Endothelial cell of umbilical vein (primary cell): ENCODE data around the gene TUNAR. TPM values are rescaled to one million over a fixed set of nuclear protein-coding genes. Genes with fewer than 3 reads are reported as not detected.

ENCODE experiments used
- BruUV-seq: library from RNA; stranded (reverse); fragments of 400-500 nt; replicated peaks from 2 replicates; lab custom pipeline; 2021; lab: Mats Ljungman, UMichigan
- CTCF ChIA-PET: fragments of 300-600, 350-600 bp; sonication (Branson Sonifier 250); formaldehyde crosslinking; loops from one replicate; lab custom pipeline; 2021; ENCODE audit warnings: antibody characterized with exemption, inconsistent platforms; lab: Charles Lee
- POLR2A ChIA-PET: fragments of 300-600, 350-600 bp; sonication (Branson Sonifier 250); formaldehyde crosslinking; loops from one replicate; lab custom pipeline; 2021; ENCODE audit warnings: antibody characterized with exemption, inconsistent platforms; lab: Charles Lee
- DNase-seq: peaks from one replicate; pipeline ENCODE4 v3.0.0-alpha.2; 2011; ENCODE audit warnings: low read depth, low spot score
- FAIRE-seq: peaks from 2 replicates; lab custom pipeline; 2011; peaks lifted over from hg19 to GRCh38; lab: Jason Lieb, UNC
- H2AFZ ChIP-seq: 2 replicates; pipeline ENCODE4 v1.6.0; 2012; ENCODE audit warnings: low read depth, low read length, control low read depth, inconsistent platforms
- H3K27ac ChIP-seq: 2 replicates; pipeline ENCODE4 v1.5.1; 2011; ENCODE audit warnings: low read depth, mild to moderate bottlenecking, control low read depth, low read length, moderate library complexity; ENCODE audit not compliant: insufficient read depth
- H3K27me3 ChIP-seq, 2 experiments: 2 replicates each; pipeline versions ENCODE4 v1.6.0 to v1.6.1; 2011; ENCODE audit warnings: low read length in 2 of 2, mixed read lengths in 1 of 2; ENCODE audit not compliant: control insufficient read depth in 2 of 2, insufficient read depth in 2 of 2
- H3K36me3 ChIP-seq, 2 experiments: 2 replicates in 1 of 2; 3 replicates in 1 of 2; pipeline ENCODE4 v1.5.1; 2011; ENCODE audit warnings: low read length in 2 of 2, mild to moderate bottlenecking in 1 of 2, moderate library complexity in 1 of 2; ENCODE audit not compliant: control insufficient read depth in 2 of 2, insufficient read depth in 2 of 2; ENCODE audit errors: extremely low read depth in 1 of 2
- H3K4me1 ChIP-seq: 3 replicates; pipeline ENCODE4 v1.5.1; 2011; ENCODE audit warnings: mild to moderate bottlenecking, low read length; ENCODE audit not compliant: control insufficient read depth, insufficient read depth; ENCODE audit errors: extremely low read depth
- H3K4me2 ChIP-seq: 2 replicates; pipeline ENCODE4 v1.6.1; 2011; ENCODE audit warnings: low read length, control low read depth, mixed read lengths; ENCODE audit not compliant: insufficient read depth
- H3K4me3 ChIP-seq, 3 experiments: fragments of 200-600 bp in 1 of 3; sonication (generic), shearing (Covaris generic) in 1 of 3; replicated peaks in 1 of 3; 2 replicates each; pipeline ENCODE4 v1.5.1; 2011 to 2016; ENCODE audit warnings: control low read depth in 3 of 3, low read length in 3 of 3, mild to moderate bottlenecking in 2 of 3, inconsistent platforms in 1 of 3, low read depth in 1 of 3, moderate library complexity in 1 of 3; ENCODE audit not compliant: insufficient read depth in 1 of 3
- H3K79me2 ChIP-seq: 2 replicates; pipeline ENCODE4 v1.6.0; 2012; ENCODE audit warnings: low read length, inconsistent platforms; ENCODE audit not compliant: control insufficient read depth, insufficient read depth
- H3K9ac ChIP-seq: replicated peaks from 2 replicates; pipeline ENCODE3; 2011; ENCODE audit warnings: low read length, control low read depth; ENCODE audit not compliant: insufficient read depth; ENCODE audit errors: extremely low read depth
- H3K9me1 ChIP-seq: replicated peaks from 3 replicates; pipeline ENCODE4 v1.6.0; 2011; ENCODE audit warnings: mild to moderate bottlenecking, low read length; ENCODE audit not compliant: control insufficient read depth, insufficient read depth; ENCODE audit errors: extremely low read depth
- H3K9me3 ChIP-seq: replicated peaks from 2 replicates; pipeline ENCODE4 v1.5.1; 2012; ENCODE audit warnings: low read length, inconsistent platforms; ENCODE audit not compliant: control insufficient read depth, insufficient read depth
- H4K20me1 ChIP-seq: replicated peaks from 2 replicates; pipeline ENCODE3; 2011; ENCODE audit warnings: mild to moderate bottlenecking, low read length; ENCODE audit not compliant: control insufficient read depth, insufficient read depth; ENCODE audit errors: extremely low read depth
- EZH2 ChIP-seq: IDR thresholded peaks from 2 replicates; pipeline ENCODE4 v1.6.1; 2012; ENCODE audit warnings: borderline replicate concordance, low read depth, mild to moderate bottlenecking, moderate library complexity, low read length, inconsistent platforms; ENCODE audit not compliant: severe bottlenecking
- FOS ChIP-seq: IDR thresholded peaks from 2 replicates; pipeline ENCODE4 v1.6.1; 2011; ENCODE audit warnings: mild to moderate bottlenecking, low read length, moderate library complexity, borderline replicate concordance; ENCODE audit not compliant: insufficient read depth
- GATA2 ChIP-seq: IDR thresholded peaks from 2 replicates; pipeline ENCODE4 v1.7.0; 2011; ENCODE audit warnings: low read depth, mild to moderate bottlenecking, moderate library complexity, mixed read lengths, low read length; ENCODE audit not compliant: insufficient read length, insufficient read depth
- JUN ChIP-seq: IDR thresholded peaks from 2 replicates; pipeline ENCODE4 v1.6.1; 2011; ENCODE audit warnings: borderline replicate concordance, low read depth; ENCODE audit not compliant: insufficient read length, insufficient read depth
- MYC ChIP-seq: IDR thresholded peaks from one replicate; pipeline ENCODE4 v1.6.1; 2011; ENCODE audit warnings: mild to moderate bottlenecking, low read depth, low read length
- POLR2A ChIP-seq: IDR thresholded peaks from 2 replicates; pipeline ENCODE4 v1.6.1; 2012; ENCODE audit warnings: low read depth, mild to moderate bottlenecking, control low read depth, low read length
- POLR2AphosphoS5 ChIP-seq: IDR thresholded peaks from 2 replicates; pipeline ENCODE4 v1.6.1; 2012; ENCODE audit warnings: low read depth, mild to moderate bottlenecking, control low read depth, low read length, moderate library complexity; ENCODE audit not compliant: insufficient read depth
- dilution Hi-C: fragments of 300-500 bp; cut with MboI; formaldehyde crosslinking; loops from one replicate; pipeline ENCODE4 v1.15.0; 2019; ENCODE audit warnings: low sequenced_read_pairs; ENCODE audit not compliant: extremely low pct_ligation_motif_present
- intact Hi-C: fragments of 100-400 bp; cut with micrococcal nuclease; formaldehyde crosslinking; loops from one replicate; pipeline ENCODE4 v1.10.0; 2022
- polyA plus RNA-seq, 4 experiments: library from polyadenylated mRNA; depleted of rRNA in 3 of 4; stranded (reverse) in 3 of 4; unstranded in 1 of 4; fragments of >200 nt; gene quantifications; 2 replicates each; pipeline versions ENCODE4 v1.2.1 to v1.2.3, GENCODE V29; 2011 to 2012; ENCODE audit warnings: missing spikeins in 1 of 4
- total RNA-seq: library from RNA; stranded (reverse); gene quantifications from 2 replicates; pipeline ENCODE4 v1.2.3, GENCODE V29; 2021
- TF ChIP-seq, protein P1 (sequence below): IDR thresholded peaks from 2 replicates; pipeline ENCODE4 v1.6.1; 2011; ENCODE audit not compliant: insufficient read depth, insufficient read length
- TF ChIP-seq, protein P2 (sequence below), 2 donors: IDR thresholded peaks; 1 replicate in 1 of 2; 2 replicates in 1 of 2; pipeline ENCODE4 v1.5.1; 2011; ENCODE audit warnings: low read length in 2 of 2, mild to moderate bottlenecking in 2 of 2, moderate library complexity in 2 of 2, control low read depth in 1 of 2, inconsistent platforms in 1 of 2, low read depth in 1 of 2; ENCODE audit not compliant: insufficient read depth in 1 of 2; ENCODE audit errors: extremely low read depth in 1 of 2

TUNAR gene
- total and polyA plus RNA-seq, 2 donors (not counting 3 experiments of a cell fraction or from before 2014, with no cell fraction given), result not detected

DNA sequence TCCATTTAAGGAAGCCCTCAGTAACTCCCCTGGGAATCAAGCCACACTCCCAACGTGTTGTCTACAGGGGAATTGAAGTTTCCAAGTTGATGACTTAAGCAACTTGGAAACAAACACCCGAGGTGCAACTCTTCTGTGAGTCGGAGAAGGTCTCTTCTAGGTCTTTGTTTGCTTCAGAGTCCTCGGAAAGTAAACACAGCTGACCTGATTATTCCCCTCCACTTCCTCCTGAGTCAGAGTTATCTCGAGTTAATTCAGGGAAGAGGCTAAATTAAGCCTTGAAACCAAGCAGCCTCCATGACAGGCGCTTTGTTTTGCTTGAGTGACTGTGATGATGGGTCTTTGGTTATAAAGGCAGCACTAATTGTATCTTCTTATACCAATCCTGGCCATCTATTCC lies 41.8 kb downstream of the TUNAR start:
- TF ChIP-seq, protein P1, sequence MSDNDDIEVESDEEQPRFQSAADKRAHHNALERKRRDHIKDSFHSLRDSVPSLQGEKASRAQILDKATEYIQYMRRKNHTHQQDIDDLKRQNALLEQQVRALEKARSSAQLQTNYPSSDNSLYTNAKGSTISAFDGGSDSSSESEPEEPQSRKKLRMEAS, result no peak
- TF ChIP-seq FOS, result no peak
- no peak for TF ChIP-seq POLR2AphosphoS5
- H3K9me3 ChIP-seq, result no peaks in the 10 kb centered on the region
- H3K9me1 ChIP-seq, result no peaks in the 10 kb centered on the region
- no TSS peak for BruUV-seq
- dilution Hi-C loops (no loop called here), intact Hi-C loops (no loop called here)
- no peaks in the 10 kb centered on the region for H3K79me2 ChIP-seq
- no peaks in the 10 kb centered on the region for H3K27me3 ChIP-seq
- DNase-seq (no peak), FAIRE-seq (no peak)
- no peak overlapping the region for H3K27ac ChIP-seq
- H4K20me1 ChIP-seq, result no peaks in the 10 kb centered on the region
- H3K36me3 ChIP-seq, result no peaks in the 10 kb centered on the region
- H2AFZ ChIP-seq, result no peak overlapping the region
- CTCF ChIA-PET, result no interaction called here
- H3K4me2 ChIP-seq, result no peak overlapping the region
- POLR2A ChIA-PET, result no interaction called here
- H3K4me1 ChIP-seq, result no peaks in the 10 kb centered on the region
- no peak overlapping the region for H3K4me3 ChIP-seq
- no peak overlapping the region for H3K9ac ChIP-seq

DNA sequence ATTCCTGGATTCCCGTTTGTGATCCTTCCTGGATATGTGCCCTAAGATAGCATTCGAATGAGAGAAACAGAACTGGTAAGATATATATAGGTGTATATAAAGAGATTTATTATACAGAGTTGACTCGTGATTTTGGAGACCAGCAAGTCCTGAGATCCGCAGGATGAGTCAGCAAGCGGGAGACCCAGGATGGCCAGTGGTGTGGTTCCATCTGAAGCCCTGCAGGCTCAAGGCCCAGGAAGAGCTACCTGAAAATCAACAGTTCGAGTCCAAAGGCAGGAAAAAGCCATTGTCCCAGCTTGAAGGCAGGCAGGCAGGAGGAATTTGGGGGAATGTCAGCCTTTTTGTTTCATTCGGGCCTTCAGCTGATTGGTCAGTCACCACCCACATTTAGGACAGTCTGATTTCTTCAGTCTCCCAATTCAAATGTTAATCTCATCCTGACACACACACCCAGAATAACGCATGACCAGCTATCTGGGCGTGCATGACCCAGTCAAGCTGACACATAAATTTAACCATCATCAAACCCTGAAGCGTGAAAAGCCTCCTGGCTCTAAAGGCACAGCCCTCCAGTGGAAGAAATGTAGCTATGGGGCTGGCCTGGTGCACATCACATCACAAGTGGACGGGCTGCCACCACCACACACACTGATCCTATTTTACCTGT lies 44.3 kb downstream of the TUNAR start:
- H3K4me3 ChIP-seq, result no peak overlapping the region
- H3K4me2 ChIP-seq, result no peak overlapping the region
- no peaks in the 10 kb centered on the region for H3K9me3 ChIP-seq
- TF ChIP-seq GATA2 (no peak), FOS (no peak), EZH2 (no peak), MYC (no peak), POLR2A (no peak), JUN (no peak), POLR2AphosphoS5 (no peak)
- TF ChIP-seq, protein P2, sequence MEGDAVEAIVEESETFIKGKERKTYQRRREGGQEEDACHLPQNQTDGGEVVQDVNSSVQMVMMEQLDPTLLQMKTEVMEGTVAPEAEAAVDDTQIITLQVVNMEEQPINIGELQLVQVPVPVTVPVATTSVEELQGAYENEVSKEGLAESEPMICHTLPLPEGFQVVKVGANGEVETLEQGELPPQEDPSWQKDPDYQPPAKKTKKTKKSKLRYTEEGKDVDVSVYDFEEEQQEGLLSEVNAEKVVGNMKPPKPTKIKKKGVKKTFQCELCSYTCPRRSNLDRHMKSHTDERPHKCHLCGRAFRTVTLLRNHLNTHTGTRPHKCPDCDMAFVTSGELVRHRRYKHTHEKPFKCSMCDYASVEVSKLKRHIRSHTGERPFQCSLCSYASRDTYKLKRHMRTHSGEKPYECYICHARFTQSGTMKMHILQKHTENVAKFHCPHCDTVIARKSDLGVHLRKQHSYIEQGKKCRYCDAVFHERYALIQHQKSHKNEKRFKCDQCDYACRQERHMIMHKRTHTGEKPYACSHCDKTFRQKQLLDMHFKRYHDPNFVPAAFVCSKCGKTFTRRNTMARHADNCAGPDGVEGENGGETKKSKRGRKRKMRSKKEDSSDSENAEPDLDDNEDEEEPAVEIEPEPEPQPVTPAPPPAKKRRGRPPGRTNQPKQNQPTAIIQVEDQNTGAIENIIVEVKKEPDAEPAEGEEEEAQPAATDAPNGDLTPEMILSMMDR (IDR thresholded peaks at IDR 0.05; ENCODE audit: extremely low read depth in 1 of 2, insufficient read depth in 1 of 2, low read depth in 1 of 2, low read length in 2 of 2), result no peak
- TF ChIP-seq, protein P1, result no peak
- no peak for DNase-seq
- no TSS peak for BruUV-seq
- no peaks in the 10 kb centered on the region for H3K27me3 ChIP-seq
- H3K4me1 ChIP-seq, result no peaks in the 10 kb centered on the region
- H2AFZ ChIP-seq, result no peak overlapping the region
- no peaks in the 10 kb centered on the region for H3K79me2 ChIP-seq
- H3K36me3 ChIP-seq, result no peaks in the 10 kb centered on the region
- FAIRE-seq, result no peak
- H4K20me1 ChIP-seq, result no peaks in the 10 kb centered on the region
- intact Hi-C loops (no loop called here), dilution Hi-C loops (no loop called here)
- H3K27ac ChIP-seq, result no peak overlapping the region
- POLR2A ChIA-PET, result no interaction called here
- no peak overlapping the region for H3K9ac ChIP-seq
- no peaks in the 10 kb centered on the region for H3K9me1 ChIP-seq
- CTCF ChIA-PET, result no interaction called here
